Transverse colon (tissue), 4 donors: ENCODE results near the gene PATE1. TPM values are rescaled to one million over a fixed set of nuclear protein-coding genes. Genes with fewer than 3 reads are reported as not detected.

Experiments
- DNase-seq: peaks from one replicate; pipeline ENCODE4 v3.0.0-alpha.2; 2019
- H3K27ac ChIP-seq, 4 donors: fragments of 200-600 bp; sonication (generic); 2 replicates each; pipeline ENCODE4 v1.5.1; 2016 to 2018; ENCODE audit warnings: inconsistent platforms in 4 of 4
- H3K27me3 ChIP-seq: fragments of 200-600 bp; sonication (generic); 2 replicates; pipeline ENCODE4 v1.5.1; 2017; ENCODE audit warnings: inconsistent platforms
- H3K36me3 ChIP-seq, 4 donors: fragments of 200-600 bp; sonication (generic); 2 replicates each; pipeline ENCODE4 v1.5.1; 2017 to 2019; ENCODE audit warnings: inconsistent platforms in 4 of 4
- H3K4me1 ChIP-seq, 4 donors: fragments of 200-600 bp; sonication (generic); 2 replicates each; pipeline ENCODE4 v1.5.1; 2017 to 2020; ENCODE audit warnings: inconsistent platforms in 4 of 4
- H3K4me3 ChIP-seq, 4 donors: fragments of 200-600 bp; sonication (generic); 1 replicate in 1 of 4; 2 replicates in 3 of 4; pipeline versions ENCODE4 v1.5.1 to v1.6.1; 2017 to 2019; ENCODE audit warnings: inconsistent platforms in 4 of 4
- H3K9me3 ChIP-seq, 2 donors: fragments of 200-600 bp; sonication (generic); 2 replicates each; pipeline ENCODE4 v1.5.1; 2017 to 2019; ENCODE audit warnings: inconsistent platforms in 2 of 2
- CTCF ChIP-seq, 5 experiments: fragments of 200-600 bp in 3 of 5; fragments of 450-650 bp in 2 of 5; sonication (generic) in 3 of 5; IDR thresholded peaks; 1 replicate in 2 of 5; 2 replicates in 3 of 5; pipeline ENCODE4 v1.5.1; 2016 to 2017; ENCODE audit warnings: antibody characterized with exemption in 5 of 5, inconsistent platforms in 3 of 5, mild to moderate bottlenecking in 2 of 5, moderate library complexity in 1 of 5
- EP300 ChIP-seq: sonication (generic); formaldehyde crosslinking; IDR thresholded peaks from one replicate; pipeline ENCODE4 v1.6.1; 2017; ENCODE audit warnings: antibody characterized with exemption, low read depth
- POLR2A ChIP-seq: fragments of 450-650 bp; IDR thresholded peaks from one replicate; pipeline ENCODE4 v1.6.1; 2016; ENCODE audit warnings: antibody characterized with exemption, mild to moderate bottlenecking, moderate library complexity
- POLR2AphosphoS5 ChIP-seq, 3 donors: sonication (generic); formaldehyde crosslinking; IDR thresholded peaks; one replicate each; pipeline ENCODE4 v1.6.1; 2016; ENCODE audit warnings: antibody characterized with exemption in 3 of 3
- WGBS, 2 donors: methylation state at CpG; one replicate each; pipeline ENCODE4 v1.1.5; 2018; ENCODE audit warnings: low coverage in 1 of 2; 5-methylcytosine and 5-hydroxymethylcytosine counted together
- in situ Hi-C, 4 donors: fragments of 200-750 bp; cut with MboI; loops; one replicate each; pipeline versions ENCODE4 v1.15.0 to v1.15.1; 2017; ENCODE audit warnings: low sequenced_read_pairs in 3 of 4, low pct_ligation_motif_present in 1 of 4, low pct_unique_long_range_greater_than_20kb in 1 of 4
- intact Hi-C: fragments of 100-400 bp; cut with DNase I; formaldehyde crosslinking; loops from one replicate; pipeline ENCODE4 v1.15.1; 2023; ENCODE audit warnings: low total_unique reads
- total RNA-seq, 4 donors: library from RNA; depleted of rRNA; stranded (reverse); fragments of >200 nt; gene quantifications; one replicate each; pipeline ENCODE4 v1.1.0, GENCODE V29; 2016

PATE1 gene
- total RNA-seq, 4 donors from 2014 or later: not detected

GRCh38 chr11:125763483-125763882, 17.4 kb downstream of the PATE1 start:
- H3K4me1 ChIP-seq: no peaks in the 10 kb centered on the region
- no peak overlapping the region for H3K4me3 ChIP-seq
- H3K36me3 ChIP-seq: no peaks in the 10 kb centered on the region
- no peaks in the 10 kb centered on the region for H3K27me3 ChIP-seq
- no peak for DNase-seq
- no peak for TF ChIP-seq POLR2A
- no peak for TF ChIP-seq CTCF (IDR thresholded peaks at IDR 0.05)
- TF ChIP-seq POLR2AphosphoS5 (IDR thresholded peaks at IDR 0.05): no peak
- no peak for TF ChIP-seq EP300
- no peak overlapping the region for H3K27ac ChIP-seq
- H3K9me3 ChIP-seq: no peaks in the 10 kb centered on the region
- WGBS, 2 donors: 83 to 86% methylated on average over 1 to 2 of the region's 2 CpGs
- intact Hi-C loops (no loop called here), in situ Hi-C loops (no loop called here)

GRCh38 chr11:125766251-125766650, 20.2 kb downstream of the PATE1 start:
- Histone ChIP-seq H3K27me3 (no peaks in the 10 kb centered on the region), H3K27ac (no peak overlapping the region), H3K36me3 (no peaks in the 10 kb centered on the region), H3K4me3 (no peak overlapping the region), H3K9me3 (no peaks in the 10 kb centered on the region), H3K4me1 (no peaks in the 10 kb centered on the region)
- no peak for DNase-seq
- intact Hi-C loops (no loop called here), in situ Hi-C loops (no loop called here)
- TF ChIP-seq POLR2A (no peak), EP300 (no peak), CTCF (IDR thresholded peaks at IDR 0.05) (no peak), POLR2AphosphoS5 (IDR thresholded peaks at IDR 0.05) (no peak)
- 54 to 73% methylated on average over 1 of the region's 1 CpG for WGBS, 2 donors

DNA sequence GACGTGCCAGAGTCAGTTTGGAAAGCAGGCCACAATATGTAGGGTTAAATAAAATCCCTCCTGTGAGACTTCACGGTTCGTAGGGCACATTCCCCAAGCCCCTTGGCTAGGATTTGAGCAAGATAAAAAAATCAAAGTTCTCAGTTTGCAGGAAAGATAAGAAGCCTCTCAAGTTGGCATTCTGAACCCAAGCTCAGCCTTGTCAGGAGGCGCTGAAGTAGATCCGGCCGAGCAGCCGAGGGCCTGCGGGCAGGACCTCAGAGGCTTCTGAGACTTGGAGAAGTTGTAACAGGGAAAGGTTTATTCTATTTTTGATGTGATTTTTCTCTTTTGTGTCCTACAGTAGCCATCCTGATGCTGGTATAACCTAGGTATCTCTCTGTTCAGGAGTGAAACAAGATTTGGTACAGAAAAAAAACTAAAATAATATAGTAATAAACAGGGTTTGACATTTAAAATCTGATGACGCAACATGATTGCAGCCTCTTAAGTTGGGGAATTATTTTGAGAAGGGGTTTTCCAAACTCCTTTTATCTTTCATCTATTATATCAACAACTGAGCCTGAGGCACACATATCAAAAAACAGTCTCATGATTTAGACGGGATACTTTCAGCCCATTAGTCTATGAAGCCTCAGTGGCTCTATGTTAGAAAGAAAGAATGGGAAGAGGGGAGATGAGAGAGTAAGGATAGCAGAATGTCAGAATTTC, 22.4 kb downstream of the PATE1 start:
- TF ChIP-seq POLR2A (no peak), CTCF (IDR thresholded peaks at IDR 0.05) (no peak), EP300 (no peak), POLR2AphosphoS5 (IDR thresholded peaks at IDR 0.05) (no peak)
- Histone ChIP-seq H3K4me1 (no peaks in the 10 kb centered on the region), H3K36me3 (no peaks in the 10 kb centered on the region), H3K4me3 (no peak overlapping the region), H3K27ac (no peak overlapping the region), H3K9me3 (no peaks in the 10 kb centered on the region), H3K27me3 (no peaks in the 10 kb centered on the region)
- intact Hi-C loops (no loop called here), in situ Hi-C loops (no loop called here)
- no peak for DNase-seq
- WGBS, 2 donors: 47 to 85% methylated on average over 7 to 10 of the region's 10 CpGs

GRCh38 chr11:125770583-125770982, 24.5 kb downstream of the PATE1 start:
- TF ChIP-seq POLR2AphosphoS5 (IDR thresholded peaks at IDR 0.05) (no peak), CTCF (IDR thresholded peaks at IDR 0.05) (no peak)
- no peak for DNase-seq
- H3K4me3 ChIP-seq: no peak overlapping the region
- in situ Hi-C loops (no loop called here), intact Hi-C loops (no loop called here)
- no peaks in the 10 kb centered on the region for H3K36me3 ChIP-seq
- no peaks in the 10 kb centered on the region for H3K4me1 ChIP-seq
- 73 to 90% methylated on average over 2 of the region's 2 CpGs for WGBS, 2 donors
- H3K27ac ChIP-seq: no peak overlapping the region
- H3K9me3 ChIP-seq: no peaks in the 10 kb centered on the region
- H3K27me3 ChIP-seq: no peaks in the 10 kb centered on the region
